GM23248 (cell line): ENCODE results near the gene MORC2. TPM values are rescaled to one million over a fixed set of nuclear protein-coding genes. Genes with fewer than 3 reads are reported as not detected.

ENCODE experiments used
- DNase-seq: peaks from one replicate; pipeline ENCODE4 v3.0.0-alpha.2; 2015
- H2AFZ ChIP-seq: fragments of 200-600 bp; sonication (generic); 2 replicates; pipeline ENCODE4 v1.6.1; 2016; ENCODE audit warnings: antibody characterized with exemption
- H3F3A ChIP-seq: fragments of 200-600 bp; sonication (generic); 2 replicates; pipeline ENCODE4 v1.6.1; 2016; ENCODE audit warnings: mild to moderate bottlenecking, antibody characterized with exemption, mixed run types; ENCODE audit not compliant: insufficient read depth
- H3K27ac ChIP-seq: fragments of 200-600 bp; sonication (generic); 2 replicates; pipeline ENCODE4 v1.5.1; 2016; ENCODE audit warnings: mild to moderate bottlenecking
- H3K27me3 ChIP-seq: fragments of 200-600 bp; sonication (generic); replicated peaks from 2 replicates; pipeline ENCODE4 v1.6.1; 2016; ENCODE audit warnings: mild to moderate bottlenecking; ENCODE audit not compliant: insufficient read depth
- H3K36me3 ChIP-seq: fragments of 200-600 bp; sonication (generic); 2 replicates; pipeline ENCODE4 v1.6.1; 2016; ENCODE audit warnings: low read depth, mild to moderate bottlenecking
- H3K4me1 ChIP-seq: fragments of 200-600 bp; sonication (generic); 2 replicates; pipeline ENCODE4 v1.6.1; 2016; ENCODE audit warnings: mild to moderate bottlenecking; ENCODE audit not compliant: insufficient read depth
- H3K4me2 ChIP-seq: fragments of 200-600 bp; sonication (generic); one replicate; pipeline ENCODE4 v1.6.1; 2016; ENCODE audit warnings: mild to moderate bottlenecking; ENCODE audit not compliant: unreplicated experiment
- H3K4me3 ChIP-seq: fragments of 200-600 bp; sonication (generic); 2 replicates; pipeline ENCODE4 v1.5.1; 2016; ENCODE audit warnings: mild to moderate bottlenecking
- H3K79me2 ChIP-seq: fragments of 200-600 bp; sonication (generic); 2 replicates; pipeline ENCODE4 v1.6.1; 2016; ENCODE audit warnings: mild to moderate bottlenecking; ENCODE audit not compliant: insufficient read depth
- H3K9ac ChIP-seq: fragments of 200-600 bp; sonication (generic); 2 replicates; pipeline ENCODE4 v1.6.1; 2016; ENCODE audit warnings: mild to moderate bottlenecking
- H3K9me2 ChIP-seq: fragments of 200-600 bp; sonication (generic); 2 replicates; pipeline ENCODE4 v1.6.1; 2016; ENCODE audit warnings: mixed run types, mild to moderate bottlenecking, moderate library complexity; ENCODE audit not compliant: insufficient read depth
- H3K9me3 ChIP-seq: fragments of 200-600 bp; sonication (generic); one replicate; pipeline ENCODE4 v1.6.1; 2017; ENCODE audit warnings: low read depth
- H4K20me1 ChIP-seq: fragments of 200-600 bp; sonication (generic); 2 replicates; pipeline ENCODE4 v1.6.0; 2016; ENCODE audit not compliant: insufficient read depth
- EZH2 ChIP-seq: fragments of 200-600 bp; sonication (generic); IDR thresholded peaks from 2 replicates; pipeline ENCODE4 v1.6.1; 2018; ENCODE audit warnings: antibody characterized with exemption, mild to moderate bottlenecking; ENCODE audit not compliant: insufficient read depth, poor library complexity, severe bottlenecking
- EZH2phosphoT487 ChIP-seq: fragments of 200-600 bp; sonication (generic); IDR thresholded peaks from 2 replicates; pipeline ENCODE4 v1.6.1; 2018; ENCODE audit warnings: antibody characterized with exemption, moderate library complexity, mild to moderate bottlenecking, low read depth; ENCODE audit not compliant: insufficient read depth
- WGBS, 2 experiments: methylation state at CpG; one replicate each; pipeline ENCODE4 v1.1.6; 2015 to 2017; ENCODE audit warnings: low lambda C conversion rate in 2 of 2, low coverage in 1 of 2; ENCODE audit errors: missing lambda C conversion rate in 2 of 2; 5-methylcytosine and 5-hydroxymethylcytosine counted together
- in situ Hi-C: fragments of 300-500 bp; cut with MboI; formaldehyde crosslinking; loops from 2 replicates; pipeline ENCODE4 v1.15.0; 2020
- polyA plus RNA-seq: library from polyadenylated mRNA; unstranded; fragments of >200 nt; fragmentation: Nextera tagmentation; extraction: Ambion mirVana; gene quantifications from 2 replicates; pipeline ENCODE4 v1.2.1, GENCODE V29; 2016
- total RNA-seq: library from RNA; depleted of rRNA; stranded (reverse); fragments of >200 nt; shearing (Covaris generic); gene quantifications from 2 replicates; pipeline ENCODE4 v1.2.3, GENCODE V29; 2014

The MORC2 gene
- total and polyA plus RNA-seq, 2 experiments from 2014 or later = 13.2 to 16.8 TPM

DNA sequence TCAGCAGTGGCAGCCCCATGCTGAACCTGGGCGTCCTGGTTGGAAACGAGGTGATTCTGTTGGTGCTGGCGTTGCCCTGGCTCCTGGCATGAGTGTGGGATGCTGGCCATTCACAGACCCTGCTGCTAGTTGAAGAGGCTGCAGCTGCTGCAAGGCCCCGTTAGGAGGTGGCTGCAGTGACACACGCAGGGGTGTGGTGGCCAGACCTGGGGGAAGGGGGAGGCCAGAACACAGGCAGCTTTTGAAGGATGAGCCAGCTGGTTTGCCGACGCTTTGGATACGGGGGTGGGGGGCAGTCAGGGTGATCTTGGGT, 77.2 kb downstream of the MORC2 start:
- Histone ChIP-seq H3K4me2 (no peak overlapping the region), H3K9me3 (no peaks in the 10 kb centered on the region), H3K27me3 (no peaks in the 10 kb centered on the region), H3K9ac (no peak overlapping the region), H2AFZ (no peak overlapping the region), H3F3A (no peaks in the 10 kb centered on the region), H3K4me3 (no peak overlapping the region), H3K9me2 (no peaks in the 10 kb centered on the region), H4K20me1 (no peaks in the 10 kb centered on the region), H3K27ac (no peak overlapping the region), H3K36me3 (no peaks in the 10 kb centered on the region), H3K79me2 (no peaks in the 10 kb centered on the region), H3K4me1 (no peaks in the 10 kb centered on the region)
- WGBS, 2 experiments = 82 to 83% methylated on average over 8 of the region's 8 CpGs
- in situ Hi-C loops = no loop called here
- no peak for DNase-seq
- TF ChIP-seq EZH2phosphoT487 = no peak
- TF ChIP-seq EZH2 = no peak

DNA sequence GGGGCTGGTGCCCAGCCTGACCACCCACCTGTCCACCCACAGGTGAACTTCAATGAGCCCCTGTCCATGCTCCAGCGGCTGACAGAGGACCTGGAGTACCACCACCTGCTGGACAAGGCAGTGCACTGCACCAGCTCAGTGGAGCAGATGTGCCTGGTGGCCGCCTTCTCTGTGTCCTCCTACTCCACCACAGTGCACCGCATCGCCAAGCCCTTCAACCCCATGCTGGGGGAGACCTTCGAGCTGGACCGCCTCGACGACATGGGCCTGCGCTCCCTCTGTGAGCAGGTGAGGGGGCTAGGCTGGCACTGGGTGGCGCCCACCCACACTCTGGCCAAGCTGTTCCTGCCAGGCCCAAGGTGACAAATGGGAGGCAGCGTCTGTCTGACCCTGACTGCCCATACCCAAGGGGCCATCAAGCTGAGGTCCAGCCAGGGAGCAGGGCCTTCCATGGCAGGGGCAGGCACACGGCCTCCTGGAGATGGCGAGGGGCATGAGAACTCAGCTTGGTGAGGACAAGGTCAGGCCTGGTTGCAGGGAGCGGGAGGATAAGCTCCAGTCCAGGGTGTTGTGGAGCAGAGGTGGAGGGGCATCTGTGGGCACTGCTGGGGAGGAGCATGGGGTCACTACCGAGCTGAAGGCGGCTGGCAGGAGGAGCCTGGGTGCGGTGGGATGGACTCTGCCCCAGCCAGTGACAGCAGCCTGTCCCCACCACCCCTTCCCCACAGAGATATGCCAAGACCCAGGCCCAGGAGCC, 77.7 kb downstream of the MORC2 start:
- in situ Hi-C loops = no loop called here
- H3K4me2 ChIP-seq = no peak overlapping the region
- no peaks in the 10 kb centered on the region for H4K20me1 ChIP-seq
- H3K36me3 ChIP-seq = no peaks in the 10 kb centered on the region
- no peaks in the 10 kb centered on the region for H3K4me1 ChIP-seq
- peak; percentile 59 for DNase-seq
- H3K79me2 ChIP-seq = no peaks in the 10 kb centered on the region
- no peak overlapping the region for H3K4me3 ChIP-seq
- H2AFZ ChIP-seq = no peak overlapping the region
- no peaks in the 10 kb centered on the region for H3K9me3 ChIP-seq
- 78 to 83% methylated on average over 17 of the region's 17 CpGs for WGBS, 2 experiments
- H3K27ac ChIP-seq = no peak overlapping the region
- no peaks in the 10 kb centered on the region for H3K27me3 ChIP-seq
- H3K9ac ChIP-seq = no peak overlapping the region
- no peaks in the 10 kb centered on the region for H3K9me2 ChIP-seq
- TF ChIP-seq EZH2 = no peak
- no peak for TF ChIP-seq EZH2phosphoT487
- H3F3A ChIP-seq = no peaks in the 10 kb centered on the region

DNA sequence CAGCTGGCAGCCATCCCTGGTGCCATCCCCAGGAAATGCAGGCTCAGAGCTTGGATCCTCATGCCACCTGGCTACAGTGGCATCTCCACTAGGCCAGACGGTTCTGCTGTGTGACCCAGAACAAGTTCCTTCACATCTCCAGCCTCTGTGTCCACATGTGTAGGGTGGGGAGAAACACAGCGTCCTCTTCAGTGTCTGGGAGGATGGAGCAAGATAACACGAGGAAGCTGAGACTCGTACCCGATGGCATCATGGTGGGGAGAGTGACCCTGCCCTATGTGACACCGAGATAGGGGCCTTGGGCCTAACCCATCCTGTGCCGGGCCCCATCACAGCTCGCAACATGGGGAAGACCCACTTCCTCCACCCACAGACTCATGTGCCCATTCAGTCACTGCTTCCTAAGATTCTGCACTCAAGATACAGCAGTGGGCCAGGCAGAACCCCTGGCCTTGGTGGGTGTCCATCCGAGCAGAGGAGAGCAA, 78.5 kb downstream of the MORC2 start:
- Histone ChIP-seq H3K9ac (no peak overlapping the region), H3K36me3 (no peaks in the 10 kb centered on the region), H3K4me3 (no peak overlapping the region), H4K20me1 (no peaks in the 10 kb centered on the region), H3K9me2 (no peaks in the 10 kb centered on the region), H3K79me2 (no peaks in the 10 kb centered on the region), H3F3A (no peaks in the 10 kb centered on the region), H3K4me2 (no peak overlapping the region), H3K27ac (no peak overlapping the region), H3K4me1 (no peaks in the 10 kb centered on the region), H3K9me3 (no peaks in the 10 kb centered on the region), H3K27me3 (no peaks in the 10 kb centered on the region), H2AFZ (no peak overlapping the region)
- in situ Hi-C loops = no loop called here
- 78 to 79% methylated on average over 9 of the region's 9 CpGs for WGBS, 2 experiments
- no peak for DNase-seq
- TF ChIP-seq EZH2 (no peak), EZH2phosphoT487 (no peak)

DNA sequence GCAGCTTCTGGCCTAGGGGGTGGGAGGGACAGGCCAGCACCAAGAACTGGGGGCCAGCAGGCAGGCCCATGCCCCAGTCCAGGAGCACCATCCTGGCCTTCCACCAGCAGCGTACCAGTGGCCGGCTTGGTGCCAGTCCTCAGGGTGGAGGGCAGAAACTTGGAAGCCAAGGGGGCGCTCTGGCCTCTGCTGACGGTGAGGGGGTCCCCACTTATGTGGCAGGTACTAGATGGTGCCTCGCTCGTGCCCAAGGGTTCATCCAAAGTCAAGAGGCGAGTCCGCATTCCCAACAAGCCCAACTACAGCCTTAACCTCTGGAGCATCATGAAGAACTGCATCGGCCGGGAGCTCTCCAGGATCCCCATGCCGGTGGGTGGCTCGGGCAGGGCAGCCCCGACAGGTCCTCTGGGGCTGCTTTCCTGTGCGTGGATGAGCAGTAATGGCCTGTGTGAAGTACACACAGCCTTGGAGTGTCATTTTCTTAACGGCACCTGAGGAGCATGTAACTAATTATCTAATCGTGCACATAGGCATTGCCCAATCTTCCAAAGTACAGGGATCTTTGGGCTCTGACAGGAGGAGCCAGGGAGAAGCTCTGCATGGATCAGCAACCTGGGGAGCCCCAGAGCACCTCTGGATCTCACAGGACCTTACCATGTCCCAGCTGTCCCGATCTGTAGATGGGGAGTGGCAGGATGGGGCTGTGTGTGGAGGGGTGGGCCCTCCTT, 79.1 kb downstream of the MORC2 start:
- in situ Hi-C loops = no loop called here
- Histone ChIP-seq H3K36me3 (no peaks in the 10 kb centered on the region), H3K9ac (no peak overlapping the region), H3K79me2 (no peaks in the 10 kb centered on the region), H4K20me1 (no peaks in the 10 kb centered on the region), H3F3A (no peaks in the 10 kb centered on the region), H3K4me2 (no peak overlapping the region), H3K9me3 (no peaks in the 10 kb centered on the region), H3K4me1 (no peaks in the 10 kb centered on the region), H3K9me2 (no peaks in the 10 kb centered on the region), H3K27ac (no peak overlapping the region), H3K27me3 (no peaks in the 10 kb centered on the region), H3K4me3 (no peak overlapping the region), H2AFZ (no peak overlapping the region)
- TF ChIP-seq EZH2 = no peak
- TF ChIP-seq EZH2phosphoT487 = no peak
- WGBS, 2 experiments = 84 to 87% methylated on average over 17 of the region's 17 CpGs
- no peak for DNase-seq
